ENCODE data around the gene GPR68.
"Not testable (repeated sequence)": the region's sequence is repeated elsewhere in the genome, so short reads cannot be mapped to it uniquely, and the experiment has no call there.

GPR68 gene

DNA sequence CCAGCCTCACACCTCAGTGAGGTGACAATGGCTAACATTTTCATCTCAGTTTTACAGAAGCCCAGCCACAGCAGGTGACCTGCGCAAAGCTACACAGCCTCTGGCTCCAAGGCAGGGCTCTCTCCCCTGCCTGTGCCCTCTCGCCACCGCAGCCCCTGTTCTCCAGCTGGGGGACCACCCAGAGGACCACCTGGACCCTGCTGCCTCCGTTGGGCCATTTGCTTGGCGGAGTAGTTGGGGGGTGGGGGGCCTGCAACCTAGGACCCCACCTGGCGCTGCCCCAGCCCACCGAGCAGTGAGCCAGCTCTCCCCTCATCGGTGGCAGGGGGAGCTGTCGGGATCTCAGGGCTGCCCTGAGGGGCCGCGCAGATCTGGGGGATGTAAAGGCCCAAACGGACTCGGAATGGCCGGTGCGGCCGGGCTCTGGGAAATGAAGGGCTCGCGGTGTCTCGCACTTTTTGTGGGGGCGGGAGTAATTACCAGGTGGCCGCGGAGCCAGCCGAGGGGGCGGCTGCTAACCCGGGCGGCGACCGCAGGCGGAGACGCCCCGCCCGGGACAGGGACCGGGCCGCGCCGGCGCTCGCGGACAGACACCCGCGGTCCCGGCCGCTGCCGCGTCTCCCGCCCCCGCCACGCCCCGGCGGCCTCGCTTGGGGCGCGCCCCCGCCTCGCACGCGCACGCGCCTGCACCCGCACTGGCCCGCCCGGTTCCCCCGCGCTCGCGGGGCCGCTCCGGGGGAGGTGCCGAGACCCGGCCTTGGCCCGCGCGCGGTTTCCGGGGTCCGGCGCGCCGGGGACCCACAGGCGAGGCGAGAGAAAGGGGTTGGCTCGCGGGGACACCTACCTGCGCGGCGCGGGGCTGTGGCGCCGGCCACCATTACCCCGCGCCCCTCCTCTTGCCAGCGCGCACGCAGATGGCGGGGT is 8.6 kb upstream of the GPR68 start:
- DNase-seq (ENCODE audit: low spot score): no peak

DNA sequence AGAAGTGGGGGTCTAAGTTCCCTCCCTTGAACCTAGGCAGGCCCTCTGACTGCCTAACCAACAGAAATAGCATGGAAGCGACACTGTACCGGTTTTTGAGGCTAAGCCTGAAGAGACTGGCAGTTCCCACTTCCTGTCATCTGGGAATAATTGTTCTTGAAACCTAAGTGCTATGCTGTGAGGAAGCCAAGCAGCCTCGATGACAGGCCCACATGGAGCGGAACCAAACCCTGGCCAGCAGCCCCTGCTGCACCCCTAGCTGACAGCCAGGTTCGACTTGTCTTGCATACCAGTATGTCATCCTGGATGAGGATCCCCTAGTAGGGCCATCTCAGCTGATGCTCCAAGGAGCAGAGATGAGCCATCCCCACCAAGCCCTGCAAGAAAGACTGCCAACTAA is 6.4 kb upstream of the GPR68 start:
- no peak for DNase-seq (ENCODE audit: low spot score)

- DNase-seq (ENCODE audit: low spot score): no peak
Measured at GRCh38 chr14:91249841-91250616, 5.5 kb upstream of the GPR68 start.

DNA sequence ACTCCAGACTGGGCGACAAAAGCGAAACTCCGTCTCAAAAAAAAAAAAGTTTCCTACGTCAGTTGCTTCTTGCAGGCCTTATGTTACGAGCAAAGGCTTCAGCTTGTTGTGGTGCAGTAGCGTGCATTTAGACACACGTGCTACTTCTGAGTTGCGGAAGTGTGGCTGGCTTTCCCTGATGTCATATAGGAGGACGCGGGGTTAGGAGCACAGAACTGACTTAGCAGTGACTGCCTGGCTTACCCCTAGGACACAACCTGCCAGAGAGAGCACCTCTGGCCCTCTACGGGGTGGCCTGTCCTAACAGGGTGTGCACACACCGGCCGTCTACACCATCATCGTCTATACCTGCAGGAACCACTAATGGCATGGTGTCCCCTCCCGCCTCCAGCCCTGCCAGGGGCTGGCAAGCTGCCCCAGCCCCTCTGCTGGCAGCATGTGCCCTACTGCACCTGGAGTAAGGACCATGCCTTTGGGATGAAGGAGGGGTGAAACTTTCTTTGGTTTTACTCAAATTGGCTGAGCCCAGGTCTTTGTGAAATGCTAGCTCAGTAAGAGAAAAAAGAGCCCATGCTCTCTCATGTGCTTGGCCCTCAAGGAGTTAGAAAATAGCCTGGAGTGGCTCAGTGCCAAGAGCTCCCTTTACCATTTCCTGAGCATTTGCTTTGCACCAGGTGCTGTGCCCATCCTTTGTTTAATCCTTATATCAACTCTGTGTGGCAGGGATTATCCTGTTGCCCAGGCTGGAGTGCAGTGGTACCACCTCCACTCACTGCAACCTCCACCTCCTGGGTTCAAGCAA is 1.7 kb upstream of the GPR68 start:
- DNase-seq (ENCODE audit: low spot score): no peak

- DNase-seq (ENCODE audit: low spot score): not testable (repeated sequence)
Measured at GRCh38 chr14:91245616-91246015, 1.1 kb upstream of the GPR68 start.

DNA sequence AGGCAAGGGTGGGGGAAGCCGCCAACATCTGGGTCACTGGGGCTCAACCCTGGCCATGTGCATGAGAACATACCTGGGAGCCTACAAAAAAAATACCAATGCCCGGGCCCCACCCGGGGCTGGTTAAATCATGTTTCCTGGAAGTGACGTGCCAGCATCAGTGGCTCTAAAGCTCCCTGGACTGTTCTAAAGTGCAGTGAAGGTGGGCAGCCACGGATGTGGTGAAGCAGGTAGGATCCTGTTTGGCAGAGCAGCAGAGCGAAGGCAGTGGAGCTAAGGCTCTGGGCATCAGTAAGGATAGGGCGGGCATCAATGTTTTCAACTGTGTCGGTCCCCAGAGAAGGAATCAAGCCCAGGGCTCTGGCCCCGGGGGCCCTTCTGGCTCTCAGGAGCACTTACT is 525 bp upstream of the GPR68 start:
- no peak for DNase-seq (ENCODE audit: low spot score)

DNA sequence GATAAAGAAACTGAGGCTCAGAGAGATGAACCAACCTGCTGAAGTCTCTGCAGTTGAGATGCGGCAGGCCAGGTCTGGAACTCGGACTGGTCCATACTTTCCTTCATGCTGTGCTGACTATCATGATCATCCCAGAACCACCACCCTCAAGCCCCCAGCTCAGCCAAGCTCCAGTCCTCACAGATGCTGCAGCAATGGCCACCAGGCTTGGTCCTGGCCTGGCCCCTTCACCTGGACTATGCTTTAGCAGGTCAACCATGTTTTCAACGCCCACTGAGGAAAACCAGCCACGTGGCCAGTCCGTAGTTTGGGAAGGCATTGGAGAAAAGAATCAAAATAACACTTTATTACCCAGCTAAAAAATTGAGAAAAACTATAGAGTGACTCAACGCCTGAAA is 1.4 kb downstream of the GPR68 start:
- no peak for DNase-seq (ENCODE audit: low spot score)

GRCh38 chr14:91242635-91243034 is 1.9 kb downstream of the GPR68 start:
- no peak for DNase-seq (ENCODE audit: low spot score)

GRCh38 chr14:91241863-91242262 is 2.6 kb downstream of the GPR68 start:
- DNase-seq (ENCODE audit: low spot score): peak; percentile 41

GRCh38 chr14:91238661-91239060 is 5.8 kb downstream of the GPR68 start:
- no peak for DNase-seq (ENCODE audit: low spot score)

- DNase-seq (ENCODE audit: low spot score): no peak
Measured at GRCh38 chr14:91238085-91238484, 6.4 kb downstream of the GPR68 start.

DNA sequence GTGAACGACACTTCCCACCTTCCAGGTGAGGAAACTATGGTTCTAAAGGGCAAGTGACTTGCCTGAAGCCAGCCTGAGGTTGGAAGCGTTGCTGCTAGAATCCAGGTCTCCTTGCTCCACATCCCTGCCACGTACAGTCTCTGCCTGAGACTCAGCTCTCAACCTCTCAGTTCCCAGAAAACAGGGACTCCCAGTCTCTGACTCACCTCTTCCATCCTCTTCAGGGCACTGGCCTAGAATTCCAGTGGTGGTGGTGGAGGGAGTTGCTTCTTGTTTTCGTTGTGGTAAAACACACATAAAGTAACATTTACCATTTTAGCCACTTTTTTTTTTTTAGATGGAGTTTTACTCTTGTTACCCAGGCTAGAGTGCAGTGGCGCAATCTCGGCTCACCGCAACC is 7.3 kb downstream of the GPR68 start:
- DNase-seq (ENCODE audit: low spot score): no peak

DNA sequence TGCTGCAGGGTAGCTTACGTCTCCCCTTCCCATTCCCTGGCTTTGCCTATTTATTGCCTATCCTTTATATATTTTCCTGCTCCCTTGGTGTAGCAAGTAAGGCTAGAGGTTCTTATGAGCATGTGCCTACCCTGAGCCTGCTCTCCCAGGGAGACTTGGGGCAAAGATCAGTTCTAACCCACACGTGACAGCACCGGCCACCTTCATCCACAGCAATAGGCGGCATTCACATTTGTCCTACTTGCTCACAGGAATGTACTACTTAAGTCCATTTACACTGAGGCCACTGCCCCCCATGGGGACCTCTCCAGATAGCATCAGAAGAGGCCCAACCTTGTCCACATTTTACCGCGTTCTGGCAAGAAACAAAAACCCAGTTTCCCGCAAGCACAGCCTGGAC is 8.7 kb downstream of the GPR68 start:
- no peak for DNase-seq (ENCODE audit: low spot score)

GRCh38 chr14:91234791-91235114 is 9.8 kb downstream of the GPR68 start:
- no peak for DNase-seq (ENCODE audit: low spot score)

DNA sequence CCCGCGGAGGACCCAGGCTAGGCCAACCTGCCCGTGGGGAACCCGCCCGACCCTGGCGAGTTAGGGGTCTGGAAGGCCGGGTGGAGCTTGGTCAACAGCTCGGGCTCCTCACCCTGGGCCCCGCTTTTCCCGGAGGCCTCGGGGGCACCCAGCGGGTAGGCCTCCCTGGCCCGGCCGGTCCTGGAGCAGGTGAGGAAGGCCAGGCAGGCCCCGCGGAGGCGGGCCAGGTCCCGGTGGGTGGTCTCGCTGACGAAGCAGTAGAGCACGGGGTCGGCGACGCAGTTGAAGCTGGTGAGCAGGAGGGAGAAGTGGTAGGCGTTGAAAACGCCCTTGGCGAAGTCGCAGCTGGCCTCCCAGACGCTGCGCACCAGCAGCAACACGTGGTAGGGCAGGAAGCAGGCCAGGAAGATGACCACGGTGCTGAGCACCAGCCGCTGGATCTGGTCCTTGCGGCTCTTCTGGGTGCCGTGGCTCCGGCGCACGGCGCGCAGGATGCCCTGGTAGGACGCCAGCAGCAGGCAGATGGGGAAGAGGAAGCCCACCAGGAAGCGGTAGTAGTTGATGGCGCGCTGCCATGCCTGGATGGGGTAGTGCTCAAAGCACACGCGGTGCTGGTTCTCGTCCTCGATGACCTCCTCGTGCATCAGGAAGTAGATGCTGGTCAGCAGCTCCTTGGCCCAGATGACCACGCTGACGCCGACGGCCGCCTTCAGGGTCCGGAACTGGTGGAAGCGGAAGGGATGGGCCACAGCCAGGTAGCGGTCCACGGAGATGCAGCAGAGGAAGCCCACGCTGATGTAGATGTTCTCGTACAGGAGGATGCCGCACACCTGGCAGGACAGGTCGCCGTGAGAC is 10.3 kb downstream of the GPR68 start:
- DNase-seq (ENCODE audit: low spot score): no peak

DNA sequence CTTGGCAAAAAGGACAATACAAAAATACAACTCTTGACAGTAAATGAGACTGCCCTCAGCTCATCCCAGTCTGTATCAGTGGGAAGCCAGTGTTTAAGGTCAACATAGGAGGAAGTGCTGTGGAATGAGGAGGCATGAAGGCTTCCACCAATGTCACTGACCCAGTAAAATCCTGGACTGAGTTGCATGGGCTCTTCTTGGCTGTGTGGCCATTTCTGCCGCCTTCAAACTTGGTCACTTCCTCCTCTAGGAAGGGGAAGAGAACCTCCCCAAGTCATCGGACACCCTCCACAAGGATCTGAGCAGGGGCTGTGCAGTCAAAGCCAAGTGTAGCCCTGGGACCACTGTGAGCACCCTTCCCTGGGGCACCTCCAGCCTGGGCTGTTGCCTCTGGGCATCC is 11.9 kb downstream of the GPR68 start:
- no peak for DNase-seq (ENCODE audit: low spot score)

- no peak for DNase-seq (ENCODE audit: low spot score)
Measured at GRCh38 chr14:91232052-91232451, 12.5 kb downstream of the GPR68 start.

GRCh38 chr14:91231446-91231845 is 13.1 kb downstream of the GPR68 start:
- no peak for DNase-seq (ENCODE audit: low spot score)

- no peak for DNase-seq (ENCODE audit: low spot score)
Measured at GRCh38 chr14:91230397-91231035, 14.0 kb downstream of the GPR68 start.

GRCh38 chr14:91229743-91230200 is 14.7 kb downstream of the GPR68 start:
- DNase-seq (ENCODE audit: low spot score): no peak

GRCh38 chr14:91229005-91229382 is 15.5 kb downstream of the GPR68 start:
- DNase-seq (ENCODE audit: low spot score): no peak
